Measurements from ENCODE around the gene POLR2C. TPM values are rescaled to one million over a fixed set of nuclear protein-coding genes. Genes with fewer than 3 reads are reported as not detected.

Gene POLR2C
- total RNA-seq, 6 donors from 2014 or later, result 70.6 to 210 (median 112) TPM

GRCh38 chr16:57480754-57481230, 18.3 kb downstream of the POLR2C start:
- Histone ChIP-seq H3K27me3 (no peaks in the 10 kb centered on the region), H3K27ac (peak overlapping the region; percentile 40 to 64 (median 62)), H3K4me3 (no peak overlapping the region), H3K9me3 (no peaks in the 10 kb centered on the region), H3K36me3 (no peaks in the 10 kb centered on the region), H3K4me1 (peaks cover 47 to 75% (median 65%) of the 10 kb centered on the region in 4 donors)
- ATAC-seq (ENCODE audit: low FRiP score in 2 of 2), result no peak
- TF ChIP-seq POLR2A (IDR thresholded peaks at IDR 0.05) (no peak), CTCF (IDR thresholded peaks at IDR 0.05) (no peak), POLR2AphosphoS5 (IDR thresholded peaks at IDR 0.05) (no peak), EP300 (IDR thresholded peaks at IDR 0.05) (no peak)
- WGBS, 2 donors, result 50 to 83% methylated on average over 1 to 6 of the region's 6 CpGs
- DNase-seq, result no peak

GRCh38 chr16:57481421-57481820, 18.9 kb downstream of the POLR2C start:
- DNase-seq (no peak), ATAC-seq (ENCODE audit: low FRiP score in 2 of 2) (no peak)
- no peak overlapping the region for H3K4me3 ChIP-seq
- WGBS, 2 donors, result 90 to 93% methylated on average over 3 to 4 of the region's 4 CpGs
- no peaks in the 10 kb centered on the region for H3K9me3 ChIP-seq
- TF ChIP-seq EP300 (IDR thresholded peaks at IDR 0.05) (no peak), POLR2AphosphoS5 (IDR thresholded peaks at IDR 0.05) (no peak), POLR2A (IDR thresholded peaks at IDR 0.05) (no peak), CTCF (IDR thresholded peaks at IDR 0.05) (no peak)
- no peaks in the 10 kb centered on the region for H3K36me3 ChIP-seq
- no peak overlapping the region for H3K27ac ChIP-seq
- H3K4me1 ChIP-seq, result peaks cover 41 to 72% (median 60%) of the 10 kb centered on the region in 4 donors
- H3K27me3 ChIP-seq, result no peaks in the 10 kb centered on the region

GRCh38 chr16:57482845-57483545, 20.5 kb downstream of the POLR2C start:
- H3K36me3 ChIP-seq, result no peaks in the 10 kb centered on the region
- H3K4me3 ChIP-seq, result no peak overlapping the region
- H3K9me3 ChIP-seq, result no peaks in the 10 kb centered on the region
- H3K27ac ChIP-seq, result no peak overlapping the region
- WGBS, 2 donors, result 86 to 92% methylated on average over 11 to 14 of the region's 14 CpGs
- H3K4me1 ChIP-seq, result peaks cover 39 to 65% (median 52%) of the 10 kb centered on the region in 4 donors
- DNase-seq (peak in 1 of 2 donors; percentile 46), ATAC-seq (ENCODE audit: low FRiP score in 2 of 2) (no peak)
- no peaks in the 10 kb centered on the region for H3K27me3 ChIP-seq
- TF ChIP-seq POLR2AphosphoS5 (IDR thresholded peaks at IDR 0.05) (no peak), EP300 (IDR thresholded peaks at IDR 0.05) (no peak), CTCF (IDR thresholded peaks at IDR 0.05) (no peak), POLR2A (IDR thresholded peaks at IDR 0.05) (no peak)

- H3K27ac ChIP-seq, result peak overlapping the region in 3 of 4 donors; percentile 3 to 14 (median 12)
These were observed 21.4 kb downstream of the POLR2C start for GRCh38 chr16:57483725-57484514.

More at GRCh38 chr16:57483725-57484514, 21.4 kb downstream of the POLR2C start:
- DNase-seq (peak in 1 of 2 donors; percentile 57), ATAC-seq (ENCODE audit: low FRiP score in 2 of 2) (no peak)
- 64 to 90% methylated on average over 2 to 9 of the region's 19 CpGs for WGBS, 2 donors
- Histone ChIP-seq H3K9me3 (no peaks in the 10 kb centered on the region), H3K4me3 (no peak overlapping the region), H3K36me3 (no peaks in the 10 kb centered on the region), H3K27me3 (no peaks in the 10 kb centered on the region), H3K4me1 (peaks cover 33 to 55% (median 42%) of the 10 kb centered on the region in 4 donors)
- TF ChIP-seq POLR2A (IDR thresholded peaks at IDR 0.05), result no peak
- TF ChIP-seq POLR2AphosphoS5 (IDR thresholded peaks at IDR 0.05), result no peak
- TF ChIP-seq CTCF (IDR thresholded peaks at IDR 0.05), result no peak
- no peak for TF ChIP-seq EP300 (IDR thresholded peaks at IDR 0.05)

All from upper lobe of left lung (tissue), 6 donors.